Activated naive CD4-positive, alpha-beta T cell treated with anti-CD3 and anti-CD28 coated beads, Interleukin-2, amount 50 U/mL, for 16 hours (primary cell): Measurements from ENCODE around the gene CHP2.
"Not testable (repeated sequence)": the region's sequence is repeated elsewhere in the genome, so short reads cannot be mapped to it uniquely, and the experiment has no call there.

Experiments used
- DNase-seq: peaks from one replicate; pipeline ENCODE4 v3.0.0-alpha.2; 2020

The CHP2 gene

GRCh38 chr16:23748630-23749029 is 6.2 kb upstream of the CHP2 start:
- DNase-seq, result no peak

GRCh38 chr16:23751053-23751452 is 3.8 kb upstream of the CHP2 start:
- DNase-seq, result not testable (repeated sequence)

- no peak for DNase-seq
Measured at GRCh38 chr16:23753908-23754593, 775 bp upstream of the CHP2 start.

GRCh38 chr16:23755484-23755809 is 621 bp downstream of the CHP2 start:
- DNase-seq, result no peak

- no peak for DNase-seq
Measured at GRCh38 chr16:23757116-23757515, 2.3 kb downstream of the CHP2 start.

GRCh38 chr16:23757937-23758619 is 3.3 kb downstream of the CHP2 start:
- DNase-seq, result no peak

GRCh38 chr16:23765933-23766332 is 11.1 kb downstream of the CHP2 start:
- DNase-seq, result no peak

GRCh38 chr16:23768581-23768980 is 13.8 kb downstream of the CHP2 start:
- no peak for DNase-seq

- DNase-seq, result no peak
Measured at GRCh38 chr16:23771027-23771426, 16.2 kb downstream of the CHP2 start.

- no peak for DNase-seq
Measured at GRCh38 chr16:23771642-23772041, 16.8 kb downstream of the CHP2 start.

- no peak for DNase-seq
Measured at GRCh38 chr16:23773339-23773738, 18.5 kb downstream of the CHP2 start.

GRCh38 chr16:23781176-23781575 is 26.4 kb downstream of the CHP2 start:
- no peak for DNase-seq

- DNase-seq, result no peak
Measured at GRCh38 chr16:23784811-23785447, 30.1 kb downstream of the CHP2 start.

- DNase-seq, result no peak
Measured at GRCh38 chr16:23785842-23786241, 31.0 kb downstream of the CHP2 start.

GRCh38 chr16:23786964-23787561 is 32.2 kb downstream of the CHP2 start:
- DNase-seq, result no peak

- DNase-seq, result no peak
Measured at GRCh38 chr16:23788685-23789084, 33.9 kb downstream of the CHP2 start.

GRCh38 chr16:23795378-23795777 is 40.6 kb downstream of the CHP2 start:
- no peak for DNase-seq

GRCh38 chr16:23796941-23797340 is 42.1 kb downstream of the CHP2 start:
- no peak for DNase-seq

- DNase-seq, result peak; percentile 80
Measured at GRCh38 chr16:23801378-23801777, 46.6 kb downstream of the CHP2 start.

GRCh38 chr16:23802776-23803175 is 48.0 kb downstream of the CHP2 start:
- no peak for DNase-seq

- peak; percentile 69 for DNase-seq
Measured at GRCh38 chr16:23803591-23804123, 48.8 kb downstream of the CHP2 start.

GRCh38 chr16:23807028-23807427 is 52.2 kb downstream of the CHP2 start:
- DNase-seq, result no peak
